Brain microvascular endothelial cell (primary cell): ENCODE measurements around the gene RAPGEF1.

Experiments
- DNase-seq: peaks from one replicate; pipeline ENCODE4 v3.0.0-alpha.2; 2020
- H3K27ac ChIP-seq: fragments of 250-450 bp; sonication (Bioruptor Pico); 2 replicates; pipeline ENCODE4 v1.5.1; 2020; ENCODE audit warnings: mild to moderate bottlenecking, moderate library complexity
- H3K27me3 ChIP-seq: fragments of 250-450 bp; sonication (Bioruptor Pico); replicated peaks from 2 replicates; pipeline ENCODE4 v1.5.1; 2020; ENCODE audit warnings: mild to moderate bottlenecking
- H3K36me3 ChIP-seq: fragments of 250-450 bp; sonication (Bioruptor Pico); replicated peaks from 2 replicates; pipeline ENCODE4 v1.5.1; 2020; ENCODE audit warnings: mild to moderate bottlenecking
- H3K4me3 ChIP-seq: 2 replicates; pipeline ENCODE4 v1.5.1; 2011; ENCODE audit warnings: low read depth, mild to moderate bottlenecking, control low read depth, low read length, moderate library complexity
- in situ Hi-C: cut with HindIII; loops from 2 replicates; pipeline ENCODE4 v1.10.0; 2017; ENCODE audit warnings: low sequenced_read_pairs, low pct_ligation_motif_present
- TF ChIP-seq, protein P1 (sequence below): IDR thresholded peaks from 2 replicates; pipeline ENCODE4 v1.5.1; 2011; ENCODE audit warnings: low read depth, mild to moderate bottlenecking, moderate library complexity, low read length, control low read depth, inconsistent platforms; ENCODE audit errors: missing control alignments

RAPGEF1 gene

DNA sequence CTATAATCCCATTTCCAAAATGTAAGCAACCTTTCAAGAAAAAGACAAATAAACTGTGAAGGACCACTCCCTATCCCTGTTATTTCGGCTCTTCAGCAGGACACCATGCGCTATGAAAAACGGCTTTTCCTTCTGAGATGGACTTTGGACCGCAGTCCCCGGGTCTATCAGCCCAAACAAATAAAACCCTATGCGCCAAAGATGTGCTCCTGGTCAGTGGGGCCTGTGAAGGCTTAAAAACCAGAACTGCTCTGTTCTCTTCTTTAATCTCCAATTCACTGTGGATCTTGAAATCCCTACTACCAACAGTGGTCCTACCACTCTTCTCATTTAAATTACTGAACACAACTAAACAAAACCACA lies 33.3 kb downstream of the RAPGEF1 start:
- H3K4me3 ChIP-seq = no peak overlapping the region
- no peak for DNase-seq
- TF ChIP-seq, protein P1, sequence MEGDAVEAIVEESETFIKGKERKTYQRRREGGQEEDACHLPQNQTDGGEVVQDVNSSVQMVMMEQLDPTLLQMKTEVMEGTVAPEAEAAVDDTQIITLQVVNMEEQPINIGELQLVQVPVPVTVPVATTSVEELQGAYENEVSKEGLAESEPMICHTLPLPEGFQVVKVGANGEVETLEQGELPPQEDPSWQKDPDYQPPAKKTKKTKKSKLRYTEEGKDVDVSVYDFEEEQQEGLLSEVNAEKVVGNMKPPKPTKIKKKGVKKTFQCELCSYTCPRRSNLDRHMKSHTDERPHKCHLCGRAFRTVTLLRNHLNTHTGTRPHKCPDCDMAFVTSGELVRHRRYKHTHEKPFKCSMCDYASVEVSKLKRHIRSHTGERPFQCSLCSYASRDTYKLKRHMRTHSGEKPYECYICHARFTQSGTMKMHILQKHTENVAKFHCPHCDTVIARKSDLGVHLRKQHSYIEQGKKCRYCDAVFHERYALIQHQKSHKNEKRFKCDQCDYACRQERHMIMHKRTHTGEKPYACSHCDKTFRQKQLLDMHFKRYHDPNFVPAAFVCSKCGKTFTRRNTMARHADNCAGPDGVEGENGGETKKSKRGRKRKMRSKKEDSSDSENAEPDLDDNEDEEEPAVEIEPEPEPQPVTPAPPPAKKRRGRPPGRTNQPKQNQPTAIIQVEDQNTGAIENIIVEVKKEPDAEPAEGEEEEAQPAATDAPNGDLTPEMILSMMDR = no peak
- H3K27ac ChIP-seq = no peak overlapping the region
- H3K27me3 ChIP-seq = no peaks in the 10 kb centered on the region
- no peaks in the 10 kb centered on the region for H3K36me3 ChIP-seq
- in situ Hi-C loops = no loop called here

DNA sequence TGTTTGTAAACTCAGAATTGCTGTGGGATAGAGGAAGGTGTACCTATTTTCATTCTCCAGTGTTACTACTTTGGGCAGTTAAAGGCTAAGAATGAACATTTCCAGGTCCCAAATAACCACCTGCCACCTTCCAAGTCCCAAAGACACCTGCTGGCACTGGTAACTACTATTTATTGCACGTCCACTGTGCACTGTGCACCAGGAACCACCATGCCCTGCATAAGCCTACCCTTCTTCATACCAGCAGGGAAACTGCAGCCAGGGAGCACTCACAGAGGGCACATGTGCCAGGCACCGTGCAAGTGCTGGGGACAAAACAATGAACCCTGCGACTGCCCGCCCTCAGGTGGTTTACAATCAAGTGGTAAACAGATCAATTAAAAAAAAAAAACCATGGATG lies 34.9 kb downstream of the RAPGEF1 start:
- no peak overlapping the region for H3K4me3 ChIP-seq
- DNase-seq = no peak
- TF ChIP-seq, protein P1 = no peak
- H3K27ac ChIP-seq = no peak overlapping the region
- in situ Hi-C loops = no loop called here
- H3K27me3 ChIP-seq = no peaks in the 10 kb centered on the region
- H3K36me3 ChIP-seq = no peaks in the 10 kb centered on the region

DNA sequence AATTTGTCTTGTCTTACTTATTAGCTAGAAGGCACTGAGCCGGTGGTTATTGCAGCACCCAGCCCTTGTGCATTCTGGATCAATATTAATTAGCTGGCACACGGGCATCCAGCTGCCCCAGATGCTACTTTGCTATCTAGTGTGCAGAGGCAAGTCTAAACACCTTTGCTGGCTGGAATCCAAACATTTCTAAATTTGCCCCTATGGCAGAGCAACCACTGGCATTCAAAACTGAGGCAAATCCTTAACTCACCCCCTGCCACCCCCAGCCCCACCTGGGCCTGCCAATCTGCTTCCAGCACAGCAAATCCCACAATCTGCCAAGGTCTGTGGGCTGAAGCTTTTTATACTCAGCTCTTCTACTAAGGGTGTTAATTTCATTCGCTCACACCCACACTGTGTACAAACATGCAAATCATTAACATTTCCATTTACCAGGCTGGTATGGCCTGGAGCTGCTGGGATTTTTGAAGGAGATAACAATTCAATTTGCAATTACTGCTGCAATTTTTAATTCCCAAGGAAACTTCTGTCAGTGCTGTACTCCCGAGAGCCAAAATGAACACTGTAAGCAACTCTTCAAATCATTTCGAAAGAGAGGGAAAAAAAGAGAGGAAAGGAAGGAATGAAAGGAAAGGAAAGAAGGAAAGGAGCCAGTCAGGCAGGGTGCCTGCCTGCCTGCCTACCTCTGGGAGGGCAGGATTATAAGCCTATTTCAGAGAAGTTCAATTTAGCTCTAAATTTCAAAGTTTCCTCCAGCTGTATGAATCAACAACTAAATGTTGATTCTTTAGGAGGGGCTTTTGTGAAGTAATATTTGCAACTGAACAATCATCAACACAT lies 35.5 kb downstream of the RAPGEF1 start:
- Histone ChIP-seq H3K27ac (no peak overlapping the region), H3K36me3 (no peaks in the 10 kb centered on the region), H3K4me3 (no peak overlapping the region), H3K27me3 (no peaks in the 10 kb centered on the region)
- TF ChIP-seq, protein P1 = no peak
- in situ Hi-C loops = no loop called here
- DNase-seq = no peak

DNA sequence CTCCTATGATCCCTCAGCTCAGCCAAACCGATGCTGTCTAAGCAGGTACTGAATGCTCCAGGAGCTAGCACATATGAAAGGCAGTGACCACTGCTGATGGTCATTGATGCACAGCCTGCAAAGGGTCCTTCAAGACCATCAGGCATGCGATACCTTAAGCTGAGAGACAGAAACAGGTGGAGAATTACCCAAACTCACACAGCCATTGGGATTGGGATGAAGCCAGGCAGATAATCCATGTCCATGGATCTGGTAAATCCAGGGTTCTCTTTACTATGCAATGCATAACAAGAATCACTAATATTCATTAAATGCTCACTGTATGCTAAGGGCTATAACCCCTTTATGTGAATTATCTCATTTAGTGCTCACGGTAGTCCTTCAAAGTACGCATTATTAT lies 36.2 kb downstream of the RAPGEF1 start:
- TF ChIP-seq, protein P1 = no peak
- no peak overlapping the region for H3K4me3 ChIP-seq
- H3K36me3 ChIP-seq = no peaks in the 10 kb centered on the region
- in situ Hi-C loops = no loop called here
- DNase-seq = no peak
- H3K27ac ChIP-seq = no peak overlapping the region
- H3K27me3 ChIP-seq = no peaks in the 10 kb centered on the region

DNA sequence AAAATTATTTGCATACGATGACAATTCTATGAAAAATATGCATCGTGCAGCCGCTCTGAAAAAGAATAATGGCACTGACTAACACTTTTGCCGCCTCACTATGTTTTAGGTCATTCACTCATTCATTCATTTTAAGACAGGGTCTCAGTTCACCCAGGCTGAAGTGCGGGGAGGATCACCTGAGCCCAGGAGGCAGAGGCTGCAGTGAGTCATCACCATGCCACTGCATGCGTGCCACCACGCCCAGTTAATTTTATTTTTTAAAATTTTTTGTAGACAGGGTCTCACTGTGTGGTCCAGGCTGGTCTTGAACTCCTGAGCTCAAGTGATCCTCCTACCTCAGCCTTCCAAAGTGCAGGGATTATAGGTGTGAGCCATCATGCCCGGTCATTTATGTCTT lies 37.0 kb downstream of the RAPGEF1 start:
- TF ChIP-seq, protein P1 = no peak
- DNase-seq = no peak
- in situ Hi-C loops = no loop called here
- H3K27ac ChIP-seq = no peak overlapping the region
- no peak overlapping the region for H3K4me3 ChIP-seq
- no peaks in the 10 kb centered on the region for H3K36me3 ChIP-seq
- no peaks in the 10 kb centered on the region for H3K27me3 ChIP-seq
